HG02763 (cell line): ENCODE results near the gene NUDCD3.

Source experiments
- ATAC-seq: cut with Tn5 transposase; IDR thresholded peaks from one replicate; pipeline ENCODE4 v1.9.1; 2021; ENCODE audit warnings: mild to moderate bottlenecking, moderate library complexity; ENCODE audit not compliant: unreplicated experiment

The NUDCD3 gene

GRCh38 chr7:44372560-44373417, 117.7 kb downstream of the NUDCD3 start:
- ATAC-seq, result no peak

- no peak for ATAC-seq
Observed at GRCh38 chr7:44368885-44369284, 121.6 kb downstream of the NUDCD3 start.

GRCh38 chr7:44368455-44368854, 122.0 kb downstream of the NUDCD3 start:
- ATAC-seq, result no peak

GRCh38 chr7:44367475-44368043, 122.9 kb downstream of the NUDCD3 start:
- ATAC-seq, result no peak

- no peak for ATAC-seq
Observed at GRCh38 chr7:44366986-44367385, 123.5 kb downstream of the NUDCD3 start.

- ATAC-seq, result no peak
Observed at GRCh38 chr7:44353668-44354067, 136.8 kb downstream of the NUDCD3 start.

DNA sequence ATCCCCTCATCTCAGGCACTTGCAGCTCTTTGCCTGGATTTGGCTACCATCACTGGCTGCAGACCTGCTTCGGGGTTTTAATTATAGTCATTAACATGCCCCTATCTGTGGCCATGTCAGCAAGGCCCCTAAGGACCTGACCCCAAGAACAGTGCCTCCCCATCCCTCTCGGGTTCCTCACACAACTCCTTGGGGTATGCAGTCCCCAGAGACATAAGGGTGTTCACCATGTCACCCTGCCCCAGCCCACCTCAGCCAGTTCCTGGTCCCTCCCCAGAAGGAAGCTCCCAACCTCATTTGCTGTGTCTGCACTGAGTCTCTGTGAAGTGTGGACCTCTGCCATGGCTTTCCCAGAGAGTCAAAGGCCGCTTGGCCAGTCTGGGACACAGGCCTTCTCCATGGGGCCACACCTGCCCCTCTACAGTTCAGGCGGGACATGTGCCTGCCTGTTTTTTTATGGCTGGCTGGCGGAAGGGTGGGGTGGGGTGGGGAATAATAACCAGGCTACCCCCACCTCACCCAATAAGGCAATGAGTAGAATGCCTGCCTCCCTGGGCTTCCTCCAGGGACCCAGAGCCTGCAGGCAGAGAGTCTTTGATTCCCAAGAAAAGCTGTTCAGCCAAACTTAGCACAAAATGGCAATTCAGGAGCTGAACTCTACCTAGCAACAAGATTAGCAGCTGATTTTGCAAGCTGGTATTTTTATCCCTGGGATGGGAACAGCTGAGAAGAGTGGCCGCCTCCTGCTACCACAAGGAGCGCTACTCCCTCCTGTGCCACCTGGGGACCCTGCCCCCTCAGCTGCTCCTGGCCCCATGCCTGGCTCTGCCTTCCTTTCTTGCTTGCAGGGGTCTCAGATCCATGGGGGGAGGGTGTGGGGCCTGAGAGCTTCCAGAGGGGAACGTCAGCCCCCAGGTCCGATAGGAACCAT, 141.3 kb downstream of the NUDCD3 start:
- no peak for ATAC-seq

- no peak for ATAC-seq
Observed at GRCh38 chr7:44348300-44348699, 142.2 kb downstream of the NUDCD3 start.

- ATAC-seq, result no peak
Observed at GRCh38 chr7:44347546-44348114, 142.8 kb downstream of the NUDCD3 start.

GRCh38 chr7:44346063-44346462, 144.4 kb downstream of the NUDCD3 start:
- no peak for ATAC-seq

- no peak for ATAC-seq
Observed at GRCh38 chr7:44341401-44341800, 149.1 kb downstream of the NUDCD3 start.

DNA sequence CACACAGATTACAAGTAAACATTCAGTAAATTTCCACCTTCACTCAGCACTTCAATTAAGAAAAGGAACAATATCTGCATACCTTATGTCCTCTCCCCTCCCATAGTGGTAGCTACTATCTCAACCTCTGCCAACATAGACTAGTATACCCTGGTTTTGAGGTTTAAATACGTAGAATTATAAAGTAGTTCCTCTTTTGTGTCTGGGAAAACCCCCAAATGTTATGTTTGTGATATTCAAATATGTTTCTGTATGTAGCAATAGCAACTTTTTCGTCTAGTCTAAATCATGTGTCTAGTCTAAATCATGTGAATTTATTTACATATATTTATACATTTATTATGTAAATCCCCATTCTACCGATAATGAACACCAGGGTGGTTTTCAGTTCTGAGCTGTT, 151.9 kb downstream of the NUDCD3 start:
- ATAC-seq, result no peak

DNA sequence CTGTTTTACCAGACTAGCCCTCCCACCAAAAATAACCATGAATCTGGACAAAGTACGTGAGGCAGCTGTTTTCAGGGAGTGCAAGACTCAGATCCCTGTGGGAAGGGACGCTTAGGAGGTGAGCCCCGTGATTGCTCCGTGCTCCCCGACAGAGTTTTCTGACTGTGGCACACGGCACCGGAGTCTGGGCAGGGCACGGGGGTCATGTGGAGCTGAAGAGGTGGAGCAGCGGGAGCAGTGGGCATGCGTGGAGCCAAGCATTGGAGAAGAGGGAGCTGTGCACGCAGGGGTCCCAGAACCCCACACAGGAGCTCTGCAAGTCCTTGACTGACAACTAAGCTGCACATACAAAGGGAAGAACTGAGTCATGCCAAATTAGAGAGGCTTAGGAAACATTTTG, 154.0 kb downstream of the NUDCD3 start:
- no peak for ATAC-seq

DNA sequence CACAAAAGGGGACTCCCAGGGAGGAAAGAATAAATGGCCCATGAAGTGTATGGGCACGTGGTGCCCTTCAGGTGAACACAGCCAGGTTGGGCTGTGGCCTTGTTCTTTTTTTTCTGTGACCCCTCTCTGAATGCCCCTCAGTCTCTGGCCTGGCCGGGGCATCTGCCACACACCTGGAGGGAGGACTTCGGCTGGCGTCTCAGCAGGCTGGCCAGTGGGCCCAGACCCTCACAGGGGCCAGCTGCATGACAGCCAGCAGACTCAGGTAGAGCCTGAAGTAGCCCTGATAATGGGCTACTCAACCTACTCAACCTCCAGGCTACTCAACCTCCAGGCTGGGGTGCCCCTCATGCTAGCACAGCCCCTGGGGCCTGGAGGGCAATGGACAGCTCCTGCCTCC, 155.3 kb downstream of the NUDCD3 start:
- ATAC-seq, result no peak

- ATAC-seq, result no peak
Observed at GRCh38 chr7:44334734-44335097, 155.7 kb downstream of the NUDCD3 start.

- ATAC-seq, result no peak
Observed at GRCh38 chr7:44333911-44334733, 156.3 kb downstream of the NUDCD3 start.

DNA sequence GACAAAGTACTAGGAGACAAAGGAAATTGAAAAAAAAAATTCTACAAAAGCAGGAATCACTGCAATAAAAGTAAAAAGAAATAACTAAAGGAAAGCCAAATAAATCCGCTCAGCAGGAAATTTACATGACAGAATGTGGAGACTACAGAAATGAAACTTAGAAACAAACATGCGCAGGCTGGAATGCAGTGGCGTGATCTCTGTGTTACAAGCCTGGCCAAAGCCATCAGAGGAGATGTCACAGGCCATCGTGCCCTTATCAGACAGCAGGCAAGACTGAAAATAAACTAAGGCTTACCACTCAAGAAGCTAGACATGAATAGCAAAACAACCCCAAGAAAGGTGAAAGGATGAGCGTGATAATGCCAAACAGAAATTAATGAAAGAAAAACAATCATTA, 158.8 kb downstream of the NUDCD3 start:
- ATAC-seq, result no peak

- ATAC-seq, result no peak
Observed at GRCh38 chr7:44330331-44330730, 160.1 kb downstream of the NUDCD3 start.

DNA sequence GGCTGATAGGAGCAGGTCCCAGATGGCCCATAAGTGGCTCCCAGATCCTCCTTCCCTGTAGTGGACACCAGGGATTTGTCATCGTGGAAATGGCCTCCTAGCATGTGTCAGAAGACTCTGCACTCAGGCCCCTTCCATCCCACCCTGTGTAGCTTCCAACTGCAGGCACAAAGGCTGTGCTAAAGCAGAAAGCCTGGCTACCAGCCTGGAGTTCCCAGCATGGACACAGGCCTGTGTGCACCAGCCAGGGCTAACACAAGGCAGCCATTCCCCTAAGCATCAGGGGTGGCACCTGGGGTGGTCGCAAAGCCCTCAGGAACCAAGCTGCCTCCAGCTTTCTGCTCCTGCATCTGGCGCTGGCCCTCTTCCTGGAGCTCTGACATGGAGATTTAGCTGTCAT, 160.6 kb downstream of the NUDCD3 start:
- ATAC-seq, result no peak
